IPS-20b (cell line): Measurements from ENCODE around the gene DLG2.

Experiments used
- H3K27ac ChIP-seq: one replicate; pipeline ENCODE4 v1.5.1; 2013; ENCODE audit warnings: low read length
- H3K27me3 ChIP-seq: 2 replicates; pipeline ENCODE4 v1.6.1; 2013; ENCODE audit warnings: mild to moderate bottlenecking, low read length, inconsistent platforms; ENCODE audit not compliant: insufficient read depth
- H3K36me3 ChIP-seq: 2 replicates; pipeline ENCODE4 v1.6.1; 2013; ENCODE audit warnings: low read depth, mild to moderate bottlenecking, inconsistent platforms, low read length, moderate library complexity; ENCODE audit not compliant: insufficient read depth
- H3K4me1 ChIP-seq: 2 replicates; pipeline ENCODE4 v1.6.1; 2013; ENCODE audit warnings: mild to moderate bottlenecking, control low read depth, inconsistent platforms, low read length, moderate library complexity; ENCODE audit not compliant: insufficient read depth
- H3K4me3 ChIP-seq: 2 replicates; pipeline ENCODE4 v1.5.1; 2013; ENCODE audit warnings: mild to moderate bottlenecking, low read length, inconsistent platforms
- H3K9ac ChIP-seq: 2 replicates; pipeline ENCODE4 v1.6.1; 2013; ENCODE audit warnings: low read depth, mild to moderate bottlenecking, inconsistent platforms, low read length, moderate library complexity
- H3K9me3 ChIP-seq: 2 replicates; pipeline ENCODE4 v1.6.1; 2013; ENCODE audit warnings: mild to moderate bottlenecking, low read depth, low read length, inconsistent platforms; ENCODE audit not compliant: insufficient read depth

The DLG2 gene

DNA sequence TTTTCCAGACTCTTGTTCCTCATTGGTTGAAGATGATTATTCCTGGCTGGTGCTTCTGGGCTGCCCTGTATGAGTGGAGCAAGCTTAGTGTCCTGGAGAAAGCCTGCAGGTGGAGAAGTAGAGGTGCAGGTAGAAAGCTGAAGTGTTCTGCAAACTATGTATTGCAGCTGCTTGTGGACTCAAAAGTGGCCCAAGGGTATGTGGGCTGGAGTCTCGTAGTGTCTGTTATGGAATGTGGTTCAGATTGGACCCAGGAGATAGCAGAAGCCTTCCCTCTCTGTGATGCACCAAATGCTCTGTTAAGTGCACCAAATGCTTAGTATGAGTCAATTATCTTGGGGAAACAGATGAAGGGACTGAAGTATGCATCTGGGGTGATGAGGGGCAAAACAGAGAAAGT, 2218.2 kb downstream of the DLG2 start:
- H3K4me3 ChIP-seq: no peak overlapping the region
- no peaks in the 10 kb centered on the region for H3K9me3 ChIP-seq
- H3K36me3 ChIP-seq: no peaks in the 10 kb centered on the region
- peaks cover 3% of the 10 kb centered on the region; the same call in 1 of the 2 replicates for H3K4me1 ChIP-seq
- H3K27ac ChIP-seq: no peak overlapping the region
- no peak overlapping the region for H3K9ac ChIP-seq
- no peaks in the 10 kb centered on the region for H3K27me3 ChIP-seq
